ENCODE results near the gene TATDN2. TPM values are rescaled to one million over a fixed set of nuclear protein-coding genes. Genes with fewer than 3 reads are reported as not detected.

TATDN2 gene
- polyA plus RNA-seq, 1 of the 3 experiments (the other 2 are of a cell fraction), result 14.7 TPM

DNA sequence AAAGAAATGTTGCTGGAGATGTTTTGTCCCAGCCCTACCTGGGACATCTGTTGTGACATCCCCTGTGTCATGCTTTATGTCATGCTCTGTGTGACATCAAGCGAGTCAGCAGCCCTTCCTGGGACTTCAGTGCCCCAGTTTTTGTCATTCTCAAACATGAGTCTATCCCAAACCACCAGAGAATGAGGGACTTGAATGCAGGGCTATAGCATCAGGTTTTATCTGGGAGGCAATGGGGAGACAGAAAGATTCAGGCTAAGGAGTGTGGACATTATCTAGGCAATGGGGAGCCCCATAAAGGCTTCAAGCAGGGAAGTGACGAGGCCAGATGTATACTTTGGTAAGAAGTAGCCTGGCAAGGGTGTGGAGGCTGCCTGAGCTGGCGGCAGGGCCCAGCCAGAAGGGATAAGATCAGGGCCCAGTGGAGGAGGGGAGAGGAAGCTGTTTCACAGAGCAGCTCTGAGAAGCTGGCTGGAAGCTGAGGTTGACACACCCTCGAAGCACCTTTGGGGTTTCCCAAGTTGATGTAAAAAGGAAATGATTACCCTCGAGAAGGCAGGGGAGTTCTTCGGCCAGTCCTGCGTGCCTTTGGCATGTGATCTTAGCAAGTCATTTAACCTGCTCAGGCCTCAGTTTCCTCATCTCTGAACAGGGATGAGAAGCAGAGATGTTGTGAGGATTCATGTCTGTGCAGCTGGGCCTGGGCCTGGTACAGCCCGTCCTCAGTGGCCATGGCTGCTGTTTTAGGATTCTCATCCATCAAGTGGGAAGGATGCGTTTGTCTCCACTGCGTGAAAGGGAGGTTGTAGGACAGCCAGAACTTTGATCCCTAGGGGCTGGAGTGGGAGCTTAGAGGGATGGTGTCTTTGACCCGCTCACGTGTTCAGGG is 49.3 kb upstream of the TATDN2 start:
- DNase-seq, result no peak
- no peak overlapping the region for H3K4me3 ChIP-seq (ENCODE audit: low read depth in 2 of 2, low read length in 1 of 2)
- peaks cover 0 to 13% of the 10 kb centered on the region in 2 experiments for H3K36me3 ChIP-seq (replicated peaks in 1 of 2; ENCODE audit: control insufficient read depth in 1 of 2, insufficient read depth in 2 of 2, low read length in 1 of 2)
- H3K4me2 ChIP-seq, result peak overlapping the region; percentile 23
- peak overlapping the region; percentile 31; the same call in 1 of the 2 replicates for H2AFZ ChIP-seq (ENCODE audit: low read depth)
- H3K27me3 ChIP-seq (ENCODE audit: insufficient read depth), result no peaks in the 10 kb centered on the region
- no peaks in the 10 kb centered on the region for H4K20me1 ChIP-seq (ENCODE audit: insufficient read depth)
- peak overlapping the region; percentile 24; the same call in 1 of the 2 replicates for H3K9ac ChIP-seq
- no peaks in the 10 kb centered on the region for H3K9me2 ChIP-seq
- H3K27ac ChIP-seq (ENCODE audit: low read depth in 2 of 2, low read length in 1 of 2), result peak overlapping the region in 1 of 2 experiments; percentile 76; a peak in 2 of 4 replicates
- POLR2A ChIA-PET, result no interaction called here
- no peaks in the 10 kb centered on the region for H3K9me3 ChIP-seq
- CTCF ChIA-PET, result no interaction called here
- TF ChIP-seq RFX5 (IDR thresholded peaks at IDR 0.05; ENCODE audit: low read length) (no peak), SIN3A (IDR thresholded peaks at IDR 0.05; ENCODE audit: borderline replicate concordance, low read depth, low read length) (no peak), MXI1 (IDR thresholded peaks at IDR 0.05; ENCODE audit: low read depth, low read length) (no peak), EZH2phosphoT487 (IDR thresholded peaks at IDR 0.05; ENCODE audit: borderline replicate concordance, low read depth) (no peak), TCF12 (IDR thresholded peaks at IDR 0.05) (no peak; the same call in 1 of the 2 replicates), ELF1 (IDR thresholded peaks at IDR 0.05) (no peak), NFIC (IDR thresholded peaks at IDR 0.05; ENCODE audit: borderline replicate concordance) (peak; percentile 36; the same call in 1 of the 2 replicates), MAX (IDR thresholded peaks at IDR 0.05; ENCODE audit: low read depth) (peak; percentile 50; the same call in 1 of the 2 replicates), NRF1 (IDR thresholded peaks at IDR 0.05; ENCODE audit: low read depth, low read length) (no peak), TAF1 (IDR thresholded peaks at IDR 0.05; ENCODE audit: borderline replicate concordance, low read depth, low read length) (no peak)
- TF ChIP-seq, protein P1, sequence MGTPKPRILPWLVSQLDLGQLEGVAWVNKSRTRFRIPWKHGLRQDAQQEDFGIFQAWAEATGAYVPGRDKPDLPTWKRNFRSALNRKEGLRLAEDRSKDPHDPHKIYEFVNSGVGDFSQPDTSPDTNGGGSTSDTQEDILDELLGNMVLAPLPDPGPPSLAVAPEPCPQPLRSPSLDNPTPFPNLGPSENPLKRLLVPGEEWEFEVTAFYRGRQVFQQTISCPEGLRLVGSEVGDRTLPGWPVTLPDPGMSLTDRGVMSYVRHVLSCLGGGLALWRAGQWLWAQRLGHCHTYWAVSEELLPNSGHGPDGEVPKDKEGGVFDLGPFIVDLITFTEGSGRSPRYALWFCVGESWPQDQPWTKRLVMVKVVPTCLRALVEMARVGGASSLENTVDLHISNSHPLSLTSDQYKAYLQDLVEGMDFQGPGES (IDR thresholded peaks at IDR 0.05; ENCODE audit: low read depth, low read length), result no peak
- TF ChIP-seq, protein P2, sequence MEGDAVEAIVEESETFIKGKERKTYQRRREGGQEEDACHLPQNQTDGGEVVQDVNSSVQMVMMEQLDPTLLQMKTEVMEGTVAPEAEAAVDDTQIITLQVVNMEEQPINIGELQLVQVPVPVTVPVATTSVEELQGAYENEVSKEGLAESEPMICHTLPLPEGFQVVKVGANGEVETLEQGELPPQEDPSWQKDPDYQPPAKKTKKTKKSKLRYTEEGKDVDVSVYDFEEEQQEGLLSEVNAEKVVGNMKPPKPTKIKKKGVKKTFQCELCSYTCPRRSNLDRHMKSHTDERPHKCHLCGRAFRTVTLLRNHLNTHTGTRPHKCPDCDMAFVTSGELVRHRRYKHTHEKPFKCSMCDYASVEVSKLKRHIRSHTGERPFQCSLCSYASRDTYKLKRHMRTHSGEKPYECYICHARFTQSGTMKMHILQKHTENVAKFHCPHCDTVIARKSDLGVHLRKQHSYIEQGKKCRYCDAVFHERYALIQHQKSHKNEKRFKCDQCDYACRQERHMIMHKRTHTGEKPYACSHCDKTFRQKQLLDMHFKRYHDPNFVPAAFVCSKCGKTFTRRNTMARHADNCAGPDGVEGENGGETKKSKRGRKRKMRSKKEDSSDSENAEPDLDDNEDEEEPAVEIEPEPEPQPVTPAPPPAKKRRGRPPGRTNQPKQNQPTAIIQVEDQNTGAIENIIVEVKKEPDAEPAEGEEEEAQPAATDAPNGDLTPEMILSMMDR (IDR thresholded peaks at IDR 0.05), result no peak
- peaks cover 34% of the 10 kb centered on the region for H3F3A ChIP-seq (replicated peaks; ENCODE audit: insufficient read depth)
- peaks cover 7 to 49% of the 10 kb centered on the region in 2 experiments; a peak in 3 of 4 replicates for H3K4me1 ChIP-seq (ENCODE audit: control insufficient read depth in 1 of 2, insufficient read depth in 2 of 2, low read depth in 1 of 2, low read length in 1 of 2)
- peaks cover 41% of the 10 kb centered on the region for H3K79me2 ChIP-seq (ENCODE audit: insufficient read depth)
- 58% methylated on average over 12 of the region's 12 CpGs for WGBS (ENCODE audit: low lambda C conversion rate)

DNA sequence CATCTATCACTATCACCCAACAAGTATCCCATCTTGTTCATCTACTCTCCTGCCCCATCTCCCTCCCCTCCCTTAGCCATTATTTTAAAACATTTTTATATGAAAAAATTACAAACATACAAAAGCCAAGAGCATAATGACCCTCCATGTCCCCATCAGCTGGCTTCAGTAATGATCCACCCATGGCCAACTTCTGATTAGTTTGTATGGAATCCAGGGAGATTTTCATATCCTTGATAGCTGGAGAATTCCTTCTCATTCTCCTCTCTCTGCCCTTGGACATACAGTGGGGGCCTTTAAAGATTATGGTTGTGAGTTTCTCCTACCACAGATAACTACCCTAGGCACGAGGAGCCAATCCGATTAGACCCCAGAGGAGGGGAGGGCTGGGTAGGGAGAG is 43.3 kb upstream of the TATDN2 start:
- H3K4me2 ChIP-seq, result peak overlapping the region; percentile 64
- no peak for DNase-seq
- peaks cover 13 to 40% of the 10 kb centered on the region in 2 experiments; a peak in 3 of 4 replicates for H3K4me1 ChIP-seq (ENCODE audit: control insufficient read depth in 1 of 2, insufficient read depth in 2 of 2, low read depth in 1 of 2, low read length in 1 of 2)
- H3K9me3 ChIP-seq, result no peaks in the 10 kb centered on the region
- H3K27ac ChIP-seq (ENCODE audit: low read depth in 2 of 2, low read length in 1 of 2), result peak overlapping the region; percentile 45 to 97; a peak in 3 of 4 replicates
- no peaks in the 10 kb centered on the region for H3K27me3 ChIP-seq (ENCODE audit: insufficient read depth)
- peaks cover 34% of the 10 kb centered on the region for H3F3A ChIP-seq (replicated peaks; ENCODE audit: insufficient read depth)
- 69% methylated on average over 2 of the region's 2 CpGs for WGBS (ENCODE audit: low lambda C conversion rate)
- H2AFZ ChIP-seq (ENCODE audit: low read depth), result peak overlapping the region; percentile 10; the same call in 1 of the 2 replicates
- ChIA-PET POLR2A (interaction anchor here (1.2 kb wide), 1 partner anchor 14 kb away, joined by 3 read pairs; no protein-coding TSS in a partner anchor), CTCF (no interaction called here)
- H3K9ac ChIP-seq, result peak overlapping the region; percentile 66
- peaks cover 21% of the 10 kb centered on the region for H3K79me2 ChIP-seq (ENCODE audit: insufficient read depth)
- H3K9me2 ChIP-seq, result no peaks in the 10 kb centered on the region
- H3K4me3 ChIP-seq (ENCODE audit: low read depth in 2 of 2, low read length in 1 of 2), result no peak overlapping the region
- no peaks in the 10 kb centered on the region for H4K20me1 ChIP-seq (ENCODE audit: insufficient read depth)
- H3K36me3 ChIP-seq (replicated peaks in 1 of 2; ENCODE audit: control insufficient read depth in 1 of 2, insufficient read depth in 2 of 2, low read length in 1 of 2), result peaks cover 0 to 14% of the 10 kb centered on the region in 2 experiments
- TF ChIP-seq REST (IDR thresholded peaks at IDR 0.05; ENCODE audit: low read depth, low read length) (no peak), RAD21 (IDR thresholded peaks at IDR 0.05; ENCODE audit: low read length) (no peak), TEAD4 (IDR thresholded peaks at IDR 0.05; ENCODE audit: borderline replicate concordance, insufficient read depth) (no peak), JUND (IDR thresholded peaks at IDR 0.05) (no peak), TAF1 (IDR thresholded peaks at IDR 0.05; ENCODE audit: borderline replicate concordance, low read depth, low read length) (no peak), MAX (IDR thresholded peaks at IDR 0.05; ENCODE audit: low read depth) (no peak), RCOR1 (IDR thresholded peaks at IDR 0.05; ENCODE audit: low read length) (no peak)
- TF ChIP-seq, protein P1 (IDR thresholded peaks at IDR 0.05; ENCODE audit: low read depth, low read length), result no peak

Measured in SK-N-SH (cell line).